Measurements from ENCODE around the gene TNRC18. TPM values are rescaled to one million over a fixed set of nuclear protein-coding genes. Genes with fewer than 3 reads are reported as not detected.

TNRC18 gene
- total and polyA plus RNA-seq, 9 donors, result 48.6 to 153 (median 91.8) TPM

DNA sequence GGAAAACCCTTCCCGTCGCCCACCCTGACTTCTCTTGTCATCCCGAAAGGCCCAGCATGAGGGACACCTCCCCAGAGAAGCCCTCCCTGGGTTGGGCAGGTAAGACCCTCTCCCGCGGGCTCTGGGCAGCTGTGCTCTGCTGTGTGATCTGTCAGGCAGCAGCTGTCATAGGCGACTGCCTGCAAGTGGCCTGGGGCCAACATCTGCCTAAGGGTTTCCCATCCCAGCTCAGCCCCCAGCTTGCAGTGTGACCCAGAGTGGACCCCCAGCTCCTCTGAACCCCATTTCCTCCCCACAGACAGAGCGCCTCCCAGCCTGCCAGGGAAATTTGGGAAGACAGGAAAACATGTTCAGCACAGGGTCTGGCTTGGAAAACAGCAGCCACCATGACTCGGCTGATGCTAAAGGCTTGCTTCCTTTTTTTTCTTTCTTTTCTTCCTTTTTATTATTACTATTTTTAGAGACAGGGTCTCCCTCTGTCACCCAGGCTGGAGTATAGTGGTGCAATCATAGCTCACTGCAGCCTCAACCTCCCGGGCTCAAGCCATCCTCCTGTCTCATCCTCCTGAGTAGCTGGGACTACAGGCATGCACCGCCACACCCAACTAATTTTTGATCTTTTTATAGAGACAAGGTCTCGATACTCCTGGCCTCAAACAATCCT lies 18.3 kb upstream of the TNRC18 start:
- intact Hi-C loops (cut with DNase I), result loop anchor here in 1 of 4 donors (10.0 kb wide), 1 partner anchor 77 kb away; no protein-coding TSS in a partner anchor
- DNase-seq, result no peak
- Histone ChIP-seq H3K4me3 (no peak overlapping the region), H3K27me3 (no peaks in the 10 kb centered on the region), H3K27ac (no peak overlapping the region), H3K36me3 (no peaks in the 10 kb centered on the region), H3K9me3 (peaks cover 0 to 6% of the 10 kb centered on the region in 2 donors), H3K4me1 (ENCODE audit: insufficient read depth) (peaks cover 12% of the 10 kb centered on the region)
- TF ChIP-seq POLR2A (IDR thresholded peaks at IDR 0.05) (no peak), EP300 (IDR thresholded peaks at IDR 0.05) (no peak), CTCF (IDR thresholded peaks at IDR 0.05) (no peak)
- 70 to 78% (median 74%) methylated on average over 9 to 11 of the region's 11 CpGs for WGBS, 3 donors

- Histone ChIP-seq H3K4me1 (ENCODE audit: insufficient read depth) (peaks cover 6% of the 10 kb centered on the region), H3K27me3 (no peaks in the 10 kb centered on the region), H3K4me3 (no peak overlapping the region), H3K27ac (no peak overlapping the region), H3K36me3 (no peaks in the 10 kb centered on the region), H3K9me3 (peaks cover 0 to 6% of the 10 kb centered on the region in 2 donors)
- TF ChIP-seq EP300 (IDR thresholded peaks at IDR 0.05) (no peak), POLR2A (IDR thresholded peaks at IDR 0.05) (no peak), CTCF (IDR thresholded peaks at IDR 0.05) (no peak)
- no peak for DNase-seq
- intact Hi-C loops (cut with DNase I), result loop anchor here in 1 of 4 donors (10.0 kb wide), 1 partner anchor 75 kb away; no protein-coding TSS in a partner anchor
- WGBS, 3 donors, result 86 to 94% (median 94%) methylated on average over 21 to 24 of the region's 24 CpGs
Observed at GRCh38 chr7:5439572-5440496, 16.2 kb upstream of the TNRC18 start.

GRCh38 chr7:5439209-5439571 lies 15.6 kb upstream of the TNRC18 start:
- H3K36me3 ChIP-seq, result no peaks in the 10 kb centered on the region
- no peak for TF ChIP-seq EP300 (IDR thresholded peaks at IDR 0.05)
- no peak for TF ChIP-seq POLR2A (IDR thresholded peaks at IDR 0.05)
- no peak for TF ChIP-seq CTCF (IDR thresholded peaks at IDR 0.05)
- H3K9me3 ChIP-seq, result peaks cover 0 to 6% of the 10 kb centered on the region in 2 donors
- H3K27ac ChIP-seq, result no peak overlapping the region
- intact Hi-C loops (cut with DNase I), result no loop called here
- H3K27me3 ChIP-seq, result no peaks in the 10 kb centered on the region
- peaks cover 6% of the 10 kb centered on the region for H3K4me1 ChIP-seq (ENCODE audit: insufficient read depth)
- no peak overlapping the region for H3K4me3 ChIP-seq
- 73 to 85% (median 79%) methylated on average over 3 of the region's 3 CpGs for WGBS, 3 donors
- DNase-seq, result no peak

DNA sequence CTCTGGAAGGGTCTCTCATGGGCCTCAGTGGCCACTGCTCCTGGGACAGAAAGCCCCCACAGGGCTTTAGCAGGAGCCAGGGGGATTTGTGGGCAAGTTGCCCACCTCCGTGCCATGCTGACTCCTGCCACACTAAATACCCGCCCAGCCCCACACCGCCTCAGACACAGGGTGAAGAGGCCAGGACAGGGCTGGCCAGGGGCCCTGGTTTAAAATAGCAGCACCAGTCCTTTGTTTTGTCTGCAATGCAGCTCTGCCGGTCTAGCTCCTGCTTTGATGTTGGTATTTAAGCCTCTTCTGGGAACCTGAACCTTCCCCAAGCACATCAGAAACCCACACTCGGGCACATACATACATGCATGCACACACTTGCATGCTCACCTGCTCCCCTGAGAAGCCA lies 14.4 kb upstream of the TNRC18 start:
- 9 to 56% (median 24%) methylated on average over 3 to 5 of the region's 5 CpGs for WGBS, 3 donors
- DNase-seq, result no peak
- TF ChIP-seq CTCF (IDR thresholded peaks at IDR 0.05) (no peak), EP300 (IDR thresholded peaks at IDR 0.05) (no peak), POLR2A (IDR thresholded peaks at IDR 0.05) (no peak)
- Histone ChIP-seq H3K4me1 (ENCODE audit: insufficient read depth) (peaks cover 6% of the 10 kb centered on the region), H3K4me3 (no peak overlapping the region), H3K27ac (no peak overlapping the region), H3K27me3 (no peaks in the 10 kb centered on the region), H3K36me3 (no peaks in the 10 kb centered on the region), H3K9me3 (peaks cover 0 to 6% of the 10 kb centered on the region in 2 donors)
- intact Hi-C loops (cut with DNase I), result no loop called here
